AG09319 (cell line): ENCODE results near the gene MAEA.

ENCODE experiments used
- DNase-seq: peaks from one replicate; pipeline ENCODE4 v3.0.0-alpha.2; 2010; ENCODE audit warnings: low read depth; ENCODE audit errors: extremely low read depth
- CTCF ChIP-seq: IDR thresholded peaks from 2 replicates; pipeline ENCODE4 v1.5.1; 2011; ENCODE audit warnings: low read depth, mild to moderate bottlenecking, inconsistent platforms, low read length, moderate library complexity

MAEA gene

GRCh38 chr4:1380368-1381151 is 90.9 kb downstream of the MAEA start:
- TF ChIP-seq CTCF: no peak

GRCh38 chr4:1381181-1381621 is 91.5 kb downstream of the MAEA start:
- TF ChIP-seq CTCF: no peak
- DNase-seq: no peak

More at GRCh38 chr4:1380368-1381151, 90.9 kb downstream of the MAEA start:
- DNase-seq: no peak

- DNase-seq: no peak
- TF ChIP-seq CTCF: no peak
Observed at GRCh38 chr4:1381944-1382541, 92.4 kb downstream of the MAEA start.

- no peak for DNase-seq
- TF ChIP-seq CTCF: no peak
Observed at GRCh38 chr4:1382776-1383727, 93.4 kb downstream of the MAEA start.

- DNase-seq: no peak
- no peak for TF ChIP-seq CTCF
Observed at GRCh38 chr4:1383728-1384591, 94.3 kb downstream of the MAEA start.

GRCh38 chr4:1384675-1385372 is 95.1 kb downstream of the MAEA start:
- no peak for TF ChIP-seq CTCF

More at GRCh38 chr4:1384675-1385372, 95.1 kb downstream of the MAEA start:
- no peak for DNase-seq
